Measurements from ENCODE around the gene TTLL6. TPM values are rescaled to one million over a fixed set of nuclear protein-coding genes. Genes with fewer than 3 reads are reported as not detected.
A peak's percentile ranks its signal among the peaks of the same experiment; 100 is the strongest.
"Not testable (repeated sequence)": the region's sequence is repeated elsewhere in the genome, so short reads cannot be mapped to it uniquely, and the experiment has no call there.

TTLL6 gene
- polyA plus RNA-seq, 6 donors from 2014 or later = not detected

DNA sequence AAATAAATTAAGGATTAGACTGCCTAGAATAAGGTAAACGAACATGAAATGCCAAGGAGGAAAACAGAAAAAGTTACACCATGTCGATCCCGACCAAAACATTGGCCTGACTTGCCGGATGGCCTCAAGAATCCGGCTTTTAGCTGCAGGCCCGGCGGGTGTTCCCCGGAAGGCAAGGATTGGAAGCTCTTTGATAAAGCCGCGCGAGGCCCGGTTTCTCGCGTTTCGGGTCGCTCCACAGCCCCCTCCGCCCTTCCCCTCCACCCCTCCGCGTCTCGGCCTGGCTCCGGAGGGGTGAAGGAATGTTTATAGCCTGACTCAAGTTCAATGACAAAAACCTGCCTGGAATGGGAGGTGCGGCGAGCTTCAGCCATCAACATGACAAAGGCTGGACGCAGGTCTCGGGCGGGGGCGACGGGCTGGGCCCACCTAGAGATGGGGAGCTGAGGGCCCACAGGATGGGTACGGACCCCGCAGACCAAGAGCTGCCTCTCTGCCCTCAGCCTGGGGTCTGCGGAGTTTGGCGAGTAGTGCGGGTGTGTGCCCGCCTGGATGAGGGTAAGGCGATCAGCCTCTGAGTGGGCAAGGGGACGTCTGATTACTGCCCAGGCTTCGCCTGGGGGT, 97.3 kb downstream of the TTLL6 start:
- Mint-ChIP-seq H3K4me1 (peaks cover 18 to 47% (median 38%) of the 10 kb centered on the region in 3 donors), H3K27ac (peak overlapping the region in 3 of 6 donors; percentile 73 to 97 (median 96)), H3K36me3 (peaks cover 6 to 11% of the 10 kb centered on the region in 2 donors), H3K4me3 (peak overlapping the region in 7 of 8 donors; percentile 35 to 74 (median 68)), H3K27me3 (peaks cover 56 to 74% (median 73%) of the 10 kb centered on the region in 3 donors), H3K9me3 (peaks cover 3 to 28% (median 9%) of the 10 kb centered on the region in 7 donors)
- no peak for ATAC-seq (ENCODE audit: low read depth in 2 of 2)
- no peak for DNase-seq

DNA sequence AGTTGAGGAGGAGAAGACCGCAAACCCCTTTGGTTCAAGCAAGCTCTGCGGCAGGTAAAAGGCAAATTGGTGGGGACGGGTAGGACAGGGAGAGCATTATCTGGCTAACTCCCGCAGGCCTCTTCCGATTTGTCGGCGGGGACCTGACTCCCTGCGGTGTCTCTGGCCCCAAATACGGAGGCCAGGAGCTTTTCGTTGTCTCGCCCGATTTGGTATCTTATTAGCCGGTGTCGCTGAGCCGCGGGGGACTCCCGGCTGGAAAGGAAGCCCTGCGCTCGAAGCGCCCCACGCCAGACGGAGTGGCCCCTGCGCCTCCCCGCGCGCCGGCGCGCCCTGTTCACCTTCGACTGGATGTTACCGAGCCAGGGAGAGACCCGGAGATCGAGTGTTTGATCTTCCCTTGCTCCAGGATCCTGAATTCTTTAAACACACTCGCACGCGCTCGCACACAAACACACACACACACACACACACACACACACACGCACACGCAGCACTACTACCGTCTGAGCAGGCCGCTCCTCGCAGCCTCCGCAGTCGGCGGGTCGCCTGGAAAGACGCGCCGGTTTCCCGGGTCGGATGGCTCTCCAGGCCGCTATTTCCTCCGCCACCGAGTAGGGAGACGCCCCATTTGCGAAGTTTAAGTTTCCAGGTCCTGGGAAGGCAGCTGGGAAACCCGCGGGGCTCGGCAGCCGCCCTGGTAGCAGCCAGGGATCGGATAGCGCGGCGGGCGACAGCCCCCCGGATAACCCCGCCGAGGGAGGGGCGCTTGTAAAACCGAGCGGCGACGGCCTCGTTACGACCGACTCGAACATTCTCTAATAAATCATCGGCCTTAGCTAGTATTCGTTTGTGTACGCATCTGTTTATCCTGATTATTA, 98.0 kb downstream of the TTLL6 start:
- Mint-ChIP-seq H3K27me3 (peaks cover 49 to 72% (median 71%) of the 10 kb centered on the region in 3 donors), H3K4me3 (peak overlapping the region; percentile 49 to 79 (median 69)), H3K9me3 (peaks cover 3 to 26% (median 9%) of the 10 kb centered on the region in 7 donors), H3K36me3 (peaks cover 6 to 11% of the 10 kb centered on the region in 2 donors), H3K4me1 (peaks cover 11 to 40% (median 31%) of the 10 kb centered on the region in 3 donors), H3K27ac (peak overlapping the region in 5 of 6 donors; percentile 73 to 96 (median 92))
- no peak for DNase-seq
- ATAC-seq (ENCODE audit: low read depth in 2 of 2) = no peak

DNA sequence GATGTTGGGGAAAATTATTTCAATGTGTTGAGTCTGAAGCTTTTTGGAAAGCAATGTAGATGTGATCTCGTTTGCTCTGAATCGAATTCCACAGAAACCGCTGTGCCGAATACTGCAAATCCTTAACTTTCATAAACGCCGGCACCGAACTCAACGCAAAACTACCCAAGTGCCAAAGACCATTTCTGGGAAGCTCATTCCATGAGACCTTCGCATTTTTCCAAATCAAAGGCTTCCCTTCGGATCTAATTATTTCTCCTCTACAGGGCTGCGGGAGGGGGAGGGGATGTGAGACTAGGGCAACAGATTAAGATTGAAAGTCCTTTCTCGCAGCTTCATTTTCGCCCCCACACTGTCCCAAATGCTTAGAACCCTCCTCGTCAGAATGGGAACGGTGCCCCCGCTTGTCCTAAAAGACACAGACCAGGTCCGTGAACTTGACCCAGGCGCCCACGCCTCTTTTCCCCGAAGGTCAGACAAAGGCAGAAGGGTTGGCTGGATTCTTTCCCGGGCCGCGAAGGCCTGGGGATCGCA, 98.7 kb downstream of the TTLL6 start:
- peak overlapping the region in 5 of 6 donors; percentile 73 to 96 (median 90) for H3K27ac Mint-ChIP-seq
- peaks cover 9 to 33% (median 24%) of the 10 kb centered on the region in 3 donors for H3K4me1 Mint-ChIP-seq
- peaks cover 6 to 11% of the 10 kb centered on the region in 2 donors for H3K36me3 Mint-ChIP-seq
- peaks cover 44 to 70% (median 65%) of the 10 kb centered on the region in 3 donors for H3K27me3 Mint-ChIP-seq
- H3K9me3 Mint-ChIP-seq = peaks cover 3 to 23% (median 9%) of the 10 kb centered on the region in 7 donors
- peak overlapping the region; percentile 17 to 79 (median 64) for H3K4me3 Mint-ChIP-seq
- ATAC-seq (ENCODE audit: low read depth in 2 of 2) (no peak), DNase-seq (no peak)

DNA sequence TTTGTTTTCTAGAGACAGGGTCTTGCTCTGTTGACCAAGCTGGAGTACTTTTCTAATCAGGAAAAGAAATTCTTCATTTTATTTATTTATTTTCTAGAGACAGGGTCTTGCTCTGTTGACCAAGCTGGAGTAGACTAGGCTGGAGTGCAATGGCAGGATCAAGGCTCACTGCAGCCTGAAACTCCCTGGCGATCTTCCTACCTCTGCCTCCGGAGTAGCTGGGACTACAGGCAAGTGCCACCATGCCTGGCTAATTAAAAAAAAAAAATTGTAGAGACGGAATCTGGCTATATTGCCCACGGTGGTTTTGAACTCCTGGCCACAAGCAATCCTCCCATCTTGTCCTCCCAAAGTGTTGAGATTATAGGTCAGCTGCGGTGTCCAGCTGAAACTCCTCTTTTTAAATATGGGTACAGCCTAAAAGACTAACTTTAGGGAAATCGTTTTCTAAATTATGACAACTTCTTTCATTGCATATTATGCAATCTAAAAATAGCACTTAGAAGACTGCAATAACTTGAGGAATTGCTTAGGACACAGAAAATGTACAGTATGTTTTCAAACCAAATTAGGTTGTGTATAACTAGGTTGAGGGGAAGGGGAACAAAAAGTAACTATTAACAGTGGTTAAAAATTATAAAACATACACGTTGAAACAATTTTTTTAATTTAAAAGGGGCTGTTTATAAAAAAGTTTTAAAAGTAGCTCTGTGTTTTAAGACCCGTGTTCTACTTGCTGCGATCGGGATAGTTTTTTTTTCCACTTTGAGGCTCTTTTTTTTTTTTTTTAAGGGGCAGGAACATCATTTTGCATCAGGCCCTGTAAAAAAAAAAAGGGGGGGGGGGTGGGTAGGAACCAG, 99.4 kb downstream of the TTLL6 start:
- DNase-seq (no peak), ATAC-seq (ENCODE audit: low read depth in 2 of 2) (no peak)
- H3K36me3 Mint-ChIP-seq = peaks cover 6 to 11% of the 10 kb centered on the region in 2 donors
- peaks cover 45 to 68% (median 65%) of the 10 kb centered on the region in 3 donors for H3K27me3 Mint-ChIP-seq
- peak overlapping the region in 5 of 6 donors; percentile 47 to 91 (median 73) for H3K27ac Mint-ChIP-seq
- H3K9me3 Mint-ChIP-seq = peaks cover 3 to 23% (median 9%) of the 10 kb centered on the region in 7 donors
- peaks cover 9 to 26% (median 17%) of the 10 kb centered on the region in 3 donors for H3K4me1 Mint-ChIP-seq
- H3K4me3 Mint-ChIP-seq = peak overlapping the region in 3 of 8 donors; percentile 20 to 61 (median 34)

DNA sequence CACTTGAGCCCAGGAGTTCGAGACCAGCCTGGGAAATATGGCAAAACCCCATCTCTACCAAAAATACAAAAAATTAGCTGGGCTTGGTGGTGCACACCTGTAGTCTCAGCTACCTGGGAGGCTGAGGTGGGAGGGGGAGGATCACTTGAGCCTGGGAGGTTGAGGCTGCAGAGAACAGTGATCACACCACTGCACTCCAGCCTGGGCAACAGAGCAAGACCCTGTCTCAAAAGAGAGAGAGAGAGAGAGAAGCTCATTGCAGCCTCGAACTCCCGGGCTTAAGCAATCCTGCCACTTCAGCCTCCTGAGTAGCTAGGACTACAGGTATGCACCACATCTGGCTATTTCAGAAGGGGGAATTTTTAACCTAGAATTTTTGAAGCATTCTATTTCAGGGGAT, 100.5 kb downstream of the TTLL6 start:
- H3K9me3 Mint-ChIP-seq = peaks cover 3 to 23% (median 8%) of the 10 kb centered on the region in 7 donors
- H3K4me3 Mint-ChIP-seq = peak overlapping the region in 1 of 8 donors; percentile 57
- H3K27me3 Mint-ChIP-seq = peaks cover 40 to 64% (median 58%) of the 10 kb centered on the region in 3 donors
- H3K27ac Mint-ChIP-seq; DNase-seq; ATAC-seq (ENCODE audit: low read depth in 2 of 2): not testable (repeated sequence)
- peaks cover 9 to 24% (median 16%) of the 10 kb centered on the region in 3 donors for H3K4me1 Mint-ChIP-seq
- H3K36me3 Mint-ChIP-seq = peaks cover 6 to 11% of the 10 kb centered on the region in 2 donors

DNA sequence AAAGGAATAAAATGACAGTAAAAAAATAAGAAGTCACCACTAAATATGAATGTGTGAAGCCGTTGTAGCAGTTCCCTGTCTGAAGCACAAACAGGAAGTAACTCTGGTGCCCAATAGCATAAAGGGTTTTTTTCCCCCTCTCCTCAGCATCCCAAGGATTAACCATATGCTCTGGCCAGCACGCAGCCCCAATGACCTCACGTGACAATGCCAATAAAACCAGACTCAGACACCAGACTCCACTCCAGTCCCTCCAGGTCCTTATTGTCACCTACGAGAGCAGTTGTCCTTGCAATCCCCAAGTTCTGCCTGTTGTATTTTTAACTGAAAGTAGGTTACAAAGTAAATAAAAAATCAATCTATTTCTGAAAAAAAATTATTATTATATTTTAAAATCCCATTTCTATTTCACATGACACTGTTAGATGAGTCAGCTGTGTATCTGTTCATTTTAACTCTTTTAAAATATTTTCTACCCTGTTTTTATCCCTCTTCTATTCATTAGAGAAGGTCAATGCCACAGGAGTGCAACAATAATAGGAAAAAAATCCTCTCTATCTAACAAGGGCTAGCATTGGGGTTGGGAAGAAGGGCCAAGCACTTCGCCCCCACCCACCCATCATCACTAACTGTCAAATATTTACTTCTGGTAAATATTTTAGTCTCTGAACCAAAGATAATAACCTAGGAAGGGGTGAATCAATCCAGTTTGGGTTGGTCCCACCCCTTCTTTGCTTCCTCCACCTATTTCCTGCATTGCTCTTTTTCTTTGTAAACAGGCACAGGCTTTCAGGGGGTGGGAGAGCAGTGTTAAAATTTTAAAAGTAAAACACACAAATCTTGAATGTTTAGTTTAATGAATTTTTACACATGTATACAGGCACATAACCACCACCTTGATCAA, 101.3 kb downstream of the TTLL6 start:
- Mint-ChIP-seq H3K9me3 (peaks cover 3 to 21% (median 7%) of the 10 kb centered on the region in 7 donors), H3K27ac (no peak overlapping the region), H3K27me3 (peaks cover 41 to 67% (median 58%) of the 10 kb centered on the region in 3 donors), H3K4me3 (peak overlapping the region in 1 of 8 donors; percentile 57), H3K36me3 (peaks cover 6 to 8% of the 10 kb centered on the region in 2 donors), H3K4me1 (peaks cover 9 to 22% (median 14%) of the 10 kb centered on the region in 3 donors)
- DNase-seq = no peak
- no peak for ATAC-seq (ENCODE audit: low read depth in 2 of 2)

Other genes starting within 250 kb of the TTLL6 start
- gene HOXB4, start 238.9 kb downstream of the TTLL6 start, polyA plus RNA-seq (ENCODE audit: low read depth in 6 of 6) = under 1 TPM in 2 of 6 donors, not detected in 4; 0.07 to 0.25 TPM
- under 1 TPM in 1 of 6 donors, not detected in 5; 0.05 TPM for gene HOXB3, start 227.0 kb downstream of the TTLL6 start, polyA plus RNA-seq (ENCODE audit: low read depth in 6 of 6)
- gene HOXB5, start 223.4 kb downstream of the TTLL6 start, polyA plus RNA-seq (ENCODE audit: low read depth in 6 of 6) = not detected
- gene HOXB6, start 212.2 kb downstream of the TTLL6 start, polyA plus RNA-seq (ENCODE audit: low read depth in 6 of 6) = not detected
- under 1 TPM in 2 of 6 donors, not detected in 4; 0.24 to 0.58 TPM for gene HOXB7, start 206.2 kb downstream of the TTLL6 start, polyA plus RNA-seq (ENCODE audit: low read depth in 6 of 6)
- gene HOXB8, start 201.9 kb downstream of the TTLL6 start, polyA plus RNA-seq (ENCODE audit: low read depth in 6 of 6) = not detected
- gene HOXB9, start 190.9 kb downstream of the TTLL6 start, polyA plus RNA-seq (ENCODE audit: low read depth in 6 of 6) = not detected
- not detected for gene PRAC1, start 94.7 kb downstream of the TTLL6 start, polyA plus RNA-seq (ENCODE audit: low read depth in 6 of 6)
- not detected for gene PRAC2, start 94.0 kb downstream of the TTLL6 start, polyA plus RNA-seq (ENCODE audit: low read depth in 6 of 6)
- gene HOXB13, start 88.5 kb downstream of the TTLL6 start, polyA plus RNA-seq (ENCODE audit: low read depth in 6 of 6) = not detected
- 100 to 1,000 TPM; 147 to 228 (median 187) TPM for gene CALCOCO2, start 13.8 kb upstream of the TTLL6 start, polyA plus RNA-seq (ENCODE audit: low read depth in 6 of 6)
- gene ATP5MC1, start 75.6 kb upstream of the TTLL6 start, polyA plus RNA-seq (ENCODE audit: low read depth in 6 of 6) = 100 to 1,000 TPM; 170 to 239 (median 193) TPM
- gene UBE2Z, start 91.2 kb upstream of the TTLL6 start, polyA plus RNA-seq (ENCODE audit: low read depth in 6 of 6) = 10 to 100 TPM; 75.2 to 89.3 (median 76.9) TPM
- gene SNF8, start 127.6 kb upstream of the TTLL6 start, polyA plus RNA-seq (ENCODE audit: low read depth in 6 of 6) = 100 to 1,000 TPM in 4 of 6 donors, 10 to 100 TPM in 2; 92.4 to 140 (median 108) TPM
- not detected for gene GIP, start 151.4 kb upstream of the TTLL6 start, polyA plus RNA-seq (ENCODE audit: low read depth in 6 of 6)
- not detected for gene IGF2BP1, start 180.2 kb upstream of the TTLL6 start, polyA plus RNA-seq (ENCODE audit: low read depth in 6 of 6)

Data from naive B cell (primary cell).